ENCODE data around the gene NME1.

DNA sequence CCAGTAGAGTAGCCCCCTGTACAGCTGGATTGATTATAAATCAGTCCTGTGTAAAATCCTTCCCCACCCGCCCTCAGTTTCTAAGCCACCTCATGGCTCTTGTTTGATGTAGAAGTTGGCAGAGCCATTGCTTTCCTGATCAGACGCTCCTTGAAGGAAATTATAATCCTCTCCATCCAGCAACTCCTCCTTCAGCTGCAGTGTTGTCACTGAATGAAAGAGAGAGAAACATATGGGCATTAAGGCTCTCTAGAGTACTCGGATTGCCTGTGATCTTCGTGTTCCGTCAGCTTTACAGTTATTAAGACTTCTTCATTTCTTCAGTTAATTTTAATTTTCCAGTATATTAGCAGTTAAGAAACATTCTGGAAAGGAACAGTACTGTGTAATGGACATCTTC is 27.1 kb downstream of the NME1 start:
- TF ChIP-seq POLR2AphosphoS5 (IDR thresholded peaks at IDR 0.05), result no peak
- no peak for TF ChIP-seq POLR2A (IDR thresholded peaks at IDR 0.05)
- TF ChIP-seq, protein P1, sequence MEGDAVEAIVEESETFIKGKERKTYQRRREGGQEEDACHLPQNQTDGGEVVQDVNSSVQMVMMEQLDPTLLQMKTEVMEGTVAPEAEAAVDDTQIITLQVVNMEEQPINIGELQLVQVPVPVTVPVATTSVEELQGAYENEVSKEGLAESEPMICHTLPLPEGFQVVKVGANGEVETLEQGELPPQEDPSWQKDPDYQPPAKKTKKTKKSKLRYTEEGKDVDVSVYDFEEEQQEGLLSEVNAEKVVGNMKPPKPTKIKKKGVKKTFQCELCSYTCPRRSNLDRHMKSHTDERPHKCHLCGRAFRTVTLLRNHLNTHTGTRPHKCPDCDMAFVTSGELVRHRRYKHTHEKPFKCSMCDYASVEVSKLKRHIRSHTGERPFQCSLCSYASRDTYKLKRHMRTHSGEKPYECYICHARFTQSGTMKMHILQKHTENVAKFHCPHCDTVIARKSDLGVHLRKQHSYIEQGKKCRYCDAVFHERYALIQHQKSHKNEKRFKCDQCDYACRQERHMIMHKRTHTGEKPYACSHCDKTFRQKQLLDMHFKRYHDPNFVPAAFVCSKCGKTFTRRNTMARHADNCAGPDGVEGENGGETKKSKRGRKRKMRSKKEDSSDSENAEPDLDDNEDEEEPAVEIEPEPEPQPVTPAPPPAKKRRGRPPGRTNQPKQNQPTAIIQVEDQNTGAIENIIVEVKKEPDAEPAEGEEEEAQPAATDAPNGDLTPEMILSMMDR (IDR thresholded peaks at IDR 0.05), result no peak

Data from transverse colon (tissue), 4 donors.